NAMALWA (cell line): ENCODE data around the gene STK24.

Experiments
- DNase-seq: peaks from one replicate; pipeline ENCODE4 v3.0.0-alpha.2; 2015; ENCODE audit warnings: low spot score

STK24 gene

GRCh38 chr13:98533912-98534311, 43.0 kb downstream of the STK24 start:
- DNase-seq = no peak

- no peak for DNase-seq
Measured at GRCh38 chr13:98532254-98532653, 44.7 kb downstream of the STK24 start.

- DNase-seq = no peak
Measured at GRCh38 chr13:98530217-98530616, 46.7 kb downstream of the STK24 start.

DNA sequence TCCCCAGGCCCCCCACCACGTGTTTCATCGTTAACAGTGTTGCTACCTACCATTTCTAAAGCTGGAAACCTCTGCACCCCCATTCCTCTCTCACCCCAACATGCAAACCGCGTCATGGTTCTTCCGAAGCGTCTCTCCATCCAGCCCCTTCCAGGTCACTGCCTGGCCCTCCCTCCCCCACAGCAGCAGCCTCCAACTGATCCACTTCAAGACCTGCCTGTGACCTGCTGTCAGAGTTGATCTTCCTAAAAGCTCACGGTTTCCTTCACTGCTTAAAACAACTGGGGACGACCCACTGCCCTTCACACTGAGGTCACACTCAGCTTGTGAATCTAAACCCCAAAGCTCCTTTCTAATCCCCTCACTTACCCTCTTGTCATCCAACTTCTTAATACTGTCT, 47.7 kb downstream of the STK24 start:
- no peak for DNase-seq

DNA sequence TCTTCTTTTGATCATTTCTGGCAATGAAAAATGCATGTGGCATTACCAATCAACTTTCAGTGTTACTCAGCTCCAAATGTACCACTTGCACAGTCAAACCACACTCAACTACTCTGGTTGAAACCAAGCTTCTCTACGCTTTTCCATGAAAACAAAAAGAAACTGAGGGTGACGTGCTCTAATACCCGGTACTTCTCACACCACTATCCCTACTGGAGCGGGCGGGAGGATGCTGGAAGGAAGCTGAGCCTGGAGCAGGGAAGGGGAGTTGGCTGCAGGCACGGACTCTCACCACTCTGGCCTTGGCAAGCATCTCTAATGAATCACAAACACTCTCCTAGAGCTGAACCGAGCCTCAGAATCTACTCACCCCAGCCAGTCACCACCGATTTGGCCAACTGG, 48.2 kb downstream of the STK24 start:
- no peak for DNase-seq

DNA sequence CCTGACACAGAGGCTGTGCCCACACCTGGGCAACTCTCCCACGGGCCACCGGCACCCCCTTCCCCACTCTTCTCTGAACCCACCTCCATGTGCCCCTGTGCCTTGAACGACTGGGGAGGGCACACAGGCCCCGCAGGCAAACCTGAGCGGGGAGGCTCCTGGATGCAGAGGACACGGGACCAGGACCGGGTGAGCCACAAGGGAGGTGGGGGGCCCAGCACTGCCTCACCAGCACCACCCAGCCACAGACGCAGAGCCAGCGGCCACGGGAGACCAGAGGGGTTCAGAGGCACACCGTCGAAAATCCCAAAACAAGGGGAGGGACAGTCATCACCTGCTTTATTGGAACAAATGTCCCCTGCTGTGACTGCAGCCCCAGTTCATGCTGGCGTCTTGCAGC, 49.4 kb downstream of the STK24 start:
- DNase-seq = no peak

GRCh38 chr13:98526182-98526512, 50.8 kb downstream of the STK24 start:
- DNase-seq = no peak

- DNase-seq = no peak
Measured at GRCh38 chr13:98525456-98526181, 51.3 kb downstream of the STK24 start.

DNA sequence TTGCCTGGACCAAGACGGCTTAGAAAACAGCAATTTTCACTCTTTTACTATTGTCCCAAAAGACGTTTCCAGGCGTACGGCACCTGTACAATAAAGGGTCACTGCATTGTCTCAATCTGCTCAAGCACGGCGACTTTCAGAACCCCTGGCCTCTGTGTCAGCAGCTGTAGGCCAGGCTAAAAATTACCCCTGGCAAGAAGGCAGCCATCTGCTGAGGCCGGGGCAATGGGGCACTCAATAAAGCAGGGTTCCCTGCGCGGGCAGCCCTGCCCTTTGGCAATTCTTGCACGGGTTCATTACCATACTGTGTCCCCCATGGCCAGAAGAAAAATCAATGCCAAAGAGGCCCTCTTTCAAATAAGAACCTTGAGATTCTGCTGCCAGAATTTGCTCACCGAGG, 52.1 kb downstream of the STK24 start:
- no peak for DNase-seq

DNA sequence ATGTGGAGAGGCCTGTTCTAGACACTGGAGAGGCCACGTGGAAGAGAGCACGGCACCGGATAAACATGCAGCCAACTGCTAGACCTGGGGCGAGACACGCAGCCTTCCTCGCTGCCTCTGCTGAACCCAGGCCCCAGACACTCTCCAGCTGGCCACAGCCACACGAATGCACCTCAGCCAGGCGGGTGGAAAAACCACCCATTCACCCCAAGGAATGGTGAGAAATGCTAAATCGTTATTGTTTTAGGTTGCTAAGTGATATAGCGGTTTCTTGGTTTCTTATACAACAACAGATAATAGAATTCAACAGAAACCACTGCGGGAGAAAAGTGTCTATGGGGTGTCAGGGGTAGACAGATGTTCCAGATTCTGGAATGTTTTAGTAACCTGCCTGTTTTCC, 52.5 kb downstream of the STK24 start:
- no peak for DNase-seq

GRCh38 chr13:98523455-98524102, 53.3 kb downstream of the STK24 start:
- DNase-seq = no peak

- DNase-seq = no peak
Measured at GRCh38 chr13:98522371-98522770, 54.5 kb downstream of the STK24 start.

GRCh38 chr13:98521461-98522247, 55.3 kb downstream of the STK24 start:
- no peak for DNase-seq

- no peak for DNase-seq
Measured at GRCh38 chr13:98520674-98521449, 56.0 kb downstream of the STK24 start.

GRCh38 chr13:98519976-98520375, 56.9 kb downstream of the STK24 start:
- DNase-seq = no peak

DNA sequence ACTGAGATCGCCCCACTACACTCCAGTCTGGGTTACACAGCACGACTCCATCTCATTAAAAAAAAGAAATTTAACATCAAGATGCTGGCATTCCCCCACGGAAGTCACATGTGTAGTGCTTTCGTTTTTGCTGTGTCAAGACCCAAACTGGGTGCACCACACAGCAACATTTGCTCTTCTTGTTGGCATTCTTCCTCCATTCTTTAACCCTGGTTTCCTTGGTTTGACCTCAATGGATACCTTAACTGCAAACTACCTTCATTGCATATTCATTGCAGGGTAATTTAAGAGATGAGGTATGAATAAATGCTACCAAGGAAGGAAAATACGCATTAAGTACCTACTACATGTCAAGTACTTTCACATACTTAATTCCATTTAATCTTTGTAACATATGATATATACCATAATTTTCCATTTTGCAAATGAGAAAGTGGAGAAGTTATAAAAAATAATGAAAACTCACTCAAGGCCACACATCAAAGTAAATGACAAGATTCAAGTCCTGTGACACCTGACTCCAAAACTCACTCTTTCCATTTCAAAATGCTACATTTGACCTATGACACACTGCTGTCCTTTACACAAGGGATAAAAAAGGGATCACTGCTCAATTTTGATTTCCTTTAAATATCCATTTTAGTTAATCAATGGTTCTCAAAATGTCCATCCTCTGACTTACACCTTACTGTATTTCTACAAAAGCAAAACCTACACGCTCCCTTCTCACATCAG, 59.2 kb downstream of the STK24 start:
- no peak for DNase-seq

DNA sequence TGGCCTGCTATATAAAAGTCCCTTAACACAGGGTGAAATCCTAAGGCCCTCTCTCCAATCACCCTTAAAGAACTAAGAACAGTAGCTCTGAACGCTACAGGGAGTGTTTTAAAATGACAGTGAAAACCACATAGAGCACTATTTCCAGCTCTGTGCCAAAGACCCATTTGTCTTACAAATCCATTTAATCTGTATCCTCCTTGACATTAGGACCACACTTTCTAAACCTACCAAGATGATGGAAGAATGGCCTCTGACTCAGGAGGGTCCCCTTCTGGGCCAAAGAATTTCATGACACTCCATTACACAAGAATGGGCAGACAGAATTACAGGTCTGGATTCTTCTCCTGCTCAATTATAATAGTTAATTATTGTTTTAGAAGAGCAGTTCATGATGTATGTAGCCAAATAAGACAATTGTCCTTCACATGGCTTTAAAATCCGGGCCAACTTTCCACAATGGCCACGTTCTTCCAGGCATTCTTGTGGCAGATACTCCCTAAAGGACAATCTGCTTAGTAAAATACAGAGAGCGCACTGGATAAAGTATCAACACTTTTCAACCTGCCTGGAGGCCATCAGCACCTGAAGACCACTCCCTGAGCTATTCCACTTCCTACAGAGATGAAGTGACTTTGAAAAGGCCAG, 61.0 kb downstream of the STK24 start:
- DNase-seq = no peak

DNA sequence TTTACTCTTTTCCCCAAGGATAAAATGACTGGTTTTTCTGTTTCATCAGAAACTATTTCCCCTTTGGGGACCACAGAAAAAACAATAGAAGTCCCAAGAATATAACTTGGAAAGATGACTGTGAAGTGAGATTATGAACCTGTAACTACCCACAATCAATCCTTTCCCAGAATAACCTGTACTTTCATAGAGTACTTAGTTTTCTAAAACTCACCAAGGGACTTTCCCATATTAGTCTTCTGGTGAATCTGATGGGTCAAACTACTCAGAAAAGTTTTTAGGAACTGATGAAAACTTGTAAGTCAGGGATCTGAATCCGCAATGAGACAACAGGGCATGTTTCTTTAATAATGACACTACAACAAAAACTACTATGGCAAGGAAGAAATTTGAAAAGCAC, 62.6 kb downstream of the STK24 start:
- DNase-seq = no peak

GRCh38 chr13:98513837-98514236, 63.1 kb downstream of the STK24 start:
- no peak for DNase-seq

GRCh38 chr13:98512774-98513665, 63.9 kb downstream of the STK24 start:
- DNase-seq = no peak
